GM12878 (cell line): ENCODE results near the gene PRPF40B. TPM values are rescaled to one million over a fixed set of nuclear protein-coding genes. Genes with fewer than 3 reads are reported as not detected.
A peak's percentile ranks its signal among the peaks of the same experiment; 100 is the strongest.

Source experiments
- ATAC-seq: fragments of 200-7000 bp; cut with Tn5 transposase; 3 replicates; pipeline ENCODE4 v1.9.1; 2020; ENCODE audit warnings: mild to moderate bottlenecking, moderate library complexity
- BruUV-seq: library from RNA; stranded (reverse); fragments of 400-500 nt; replicated peaks from 2 replicates; lab custom pipeline; 2021; lab: Mats Ljungman, UMichigan
- CTCF ChIA-PET: fragments of 300-600 bp; sonication (Branson Sonifier 250); formaldehyde crosslinking; extraction: SDS; loops from one replicate; lab custom pipeline; 2021; ENCODE audit warnings: inconsistent platforms; lab: Yijun Ruan, JAX
- POLR2A ChIA-PET: fragments of 350-600 bp; formaldehyde crosslinking; extraction: SDS; loops from one replicate; lab custom pipeline; 2021; ENCODE audit warnings: inconsistent platforms; lab: Charles Lee
- RAD21 ChIA-PET: fragments of 300-600 bp; sonication (Branson Sonifier 250); formaldehyde crosslinking; loops from one replicate; lab custom pipeline; 2023; ENCODE audit warnings: antibody characterized with exemption; ENCODE audit not compliant: unreplicated experiment; lab: Charles Lee
- SMC1A ChIA-PET: fragments of 300-600 bp; sonication (Branson Sonifier 250); formaldehyde crosslinking; loops from one replicate; lab custom pipeline; 2023; ENCODE audit not compliant: unreplicated experiment, uncharacterized antibody; lab: Charles Lee
- DNase-seq: peaks from one replicate; pipeline ENCODE4 v3.0.0-alpha.2; 2011; ENCODE audit warnings: low read depth, low spot score
- FAIRE-seq: peaks from 3 replicates; lab custom pipeline; 2011; peaks lifted over from hg19 to GRCh38; lab: Jason Lieb, UNC
- H2AFZ ChIP-seq: 2 replicates; pipeline ENCODE4 v1.6.0; 2011; ENCODE audit warnings: low read depth, low read length, control low read depth; ENCODE audit not compliant: control insufficient read depth
- H3K27ac ChIP-seq: 2 replicates; pipeline ENCODE4 v1.5.1; 2011; ENCODE audit warnings: control low read depth; ENCODE audit not compliant: control insufficient read depth, insufficient read depth
- H3K27me3 ChIP-seq, 2 experiments: replicated peaks in 1 of 2; 2 replicates each; pipeline versions ENCODE4 v1.6.0 to v1.6.1; 2011; ENCODE audit warnings: low read length in 1 of 2; ENCODE audit not compliant: control insufficient read depth in 2 of 2, insufficient read depth in 2 of 2
- H3K36me3 ChIP-seq, 2 experiments: 2 replicates each; pipeline ENCODE4 v1.5.1; 2011; ENCODE audit warnings: low read length in 1 of 2; ENCODE audit not compliant: control insufficient read depth in 2 of 2, insufficient read depth in 2 of 2
- H3K4me1 ChIP-seq: 2 replicates; pipeline ENCODE4 v1.6.1; 2011; ENCODE audit warnings: mild to moderate bottlenecking, low read length, moderate library complexity, mixed read lengths; ENCODE audit not compliant: control insufficient read depth, insufficient read depth
- H3K4me2 ChIP-seq: 2 replicates; pipeline ENCODE4 v1.6.0; 2011; ENCODE audit warnings: control low read depth; ENCODE audit not compliant: control insufficient read depth, insufficient read depth
- H3K4me3 ChIP-seq: fragments of 200-600 bp; sonication (generic); 2 replicates; pipeline ENCODE4 v1.5.1; 2016
- H3K79me2 ChIP-seq: 2 replicates; pipeline ENCODE4 v1.6.0; 2011; ENCODE audit warnings: low read length; ENCODE audit not compliant: control insufficient read depth, insufficient read depth
- H3K9ac ChIP-seq: 2 replicates; pipeline ENCODE4 v1.8.0; 2011; ENCODE audit warnings: low read length, control low read depth, mixed read lengths; ENCODE audit not compliant: control insufficient read depth, insufficient read depth
- H3K9me3 ChIP-seq: replicated peaks from 3 replicates; pipeline ENCODE4 v1.5.1; 2011; ENCODE audit warnings: mild to moderate bottlenecking, low read length; ENCODE audit not compliant: control insufficient read depth, insufficient read depth
- H4K20me1 ChIP-seq: 2 replicates; pipeline ENCODE4 v1.6.0; 2011; ENCODE audit not compliant: control insufficient read depth, insufficient read depth
- BCL11A ChIP-seq: IDR thresholded peaks from 2 replicates; pipeline ENCODE4 v1.6.1; 2011; ENCODE audit warnings: low read depth, low read length
- BHLHE40 ChIP-seq, 2 experiments: fragments of 450-650 bp in 1 of 2; IDR thresholded peaks; 2 replicates each; pipeline ENCODE4 v1.6.1; 2011 to 2017; ENCODE audit warnings: low read depth in 2 of 2, borderline replicate concordance in 1 of 2, improper control_type of control experiment in 1 of 2, low read length in 1 of 2, mild to moderate bottlenecking in 1 of 2
- CBFB ChIP-seq: IDR thresholded peaks from 2 replicates; pipeline ENCODE4 v1.6.1; 2016; ENCODE audit warnings: antibody characterized with exemption, low read depth
- CBX5 ChIP-seq: sonication (generic); IDR thresholded peaks from 2 replicates; pipeline ENCODE4 v1.6.1; 2016; ENCODE audit warnings: low read depth, moderate library complexity, mild to moderate bottlenecking, inconsistent platforms
- CHD2 ChIP-seq: IDR thresholded peaks from 2 replicates; pipeline ENCODE4 v1.6.1; 2011; ENCODE audit warnings: low read depth, low read length, improper control_type of control experiment, borderline replicate concordance
- CREB1 ChIP-seq: IDR thresholded peaks from 2 replicates; pipeline ENCODE4 v1.6.1; 2012; ENCODE audit warnings: low read depth, mild to moderate bottlenecking, inconsistent platforms
- CREM ChIP-seq: IDR thresholded peaks from 2 replicates; pipeline ENCODE4 v1.6.1; 2014; ENCODE audit warnings: antibody characterized with exemption, low read depth
- DPF2 ChIP-seq: fragments of 450-650 bp; IDR thresholded peaks from 2 replicates; pipeline ENCODE4 v1.6.1; 2017; ENCODE audit warnings: mild to moderate bottlenecking
- IKZF2 ChIP-seq, 2 experiments: fragments of 450-650 bp; IDR thresholded peaks; 2 replicates each; pipeline ENCODE4 v1.6.1; 2017; ENCODE audit warnings: mild to moderate bottlenecking in 2 of 2, moderate library complexity in 2 of 2
- KDM1A ChIP-seq: fragments of 200-600 bp; sonication (generic); IDR thresholded peaks from 2 replicates; pipeline ENCODE4 v1.6.1; 2016; ENCODE audit warnings: borderline replicate concordance
- KLF5 ChIP-seq: fragments of 450-650 bp; IDR thresholded peaks from 2 replicates; pipeline ENCODE4 v1.6.1; 2014; ENCODE audit warnings: mild to moderate bottlenecking; ENCODE audit not compliant: partially characterized antibody
- PML ChIP-seq: IDR thresholded peaks from 2 replicates; pipeline ENCODE4 v1.6.1; 2012; ENCODE audit warnings: low read length, inconsistent platforms
- POU2F2 ChIP-seq: IDR thresholded peaks from 3 replicates; pipeline ENCODE4 v1.6.1; 2011; ENCODE audit warnings: low read depth, mild to moderate bottlenecking, low read length, borderline replicate concordance
- RBBP5 ChIP-seq: fragments of 200-600 bp; sonication (generic); conservative IDR thresholded peaks from 2 replicates; pipeline ENCODE4 v1.6.1; 2016
- RELB ChIP-seq: fragments of 450-650 bp; IDR thresholded peaks from 2 replicates; pipeline ENCODE4 v1.6.1; 2017; ENCODE audit warnings: low read depth, mild to moderate bottlenecking, moderate library complexity
- RUNX3 ChIP-seq: IDR thresholded peaks from 2 replicates; pipeline ENCODE4 v1.6.1; 2012; ENCODE audit warnings: low read length, inconsistent platforms
- SKIL ChIP-seq: fragments of 450-650 bp; IDR thresholded peaks from 2 replicates; pipeline ENCODE4 v1.6.1; 2017; ENCODE audit warnings: mild to moderate bottlenecking, low read depth, inconsistent platforms; ENCODE audit not compliant: poor library complexity, severe bottlenecking
- STAT3 ChIP-seq: IDR thresholded peaks from 2 replicates; pipeline ENCODE4 v1.6.1; 2011; ENCODE audit warnings: low read depth, low read length, improper control_type of control experiment
- TCF7 ChIP-seq: IDR thresholded peaks from 2 replicates; pipeline ENCODE4 v1.6.1; 2014; ENCODE audit warnings: antibody characterized with exemption, borderline replicate concordance
- WGBS: methylation state at CpG from one replicate; pipeline ENCODE4 v1.1.6; 2016; ENCODE audit warnings: low lambda C conversion rate; ENCODE audit not compliant: insufficient replicate concordance, insufficient coverage; ENCODE audit errors: missing lambda C conversion rate; 5-methylcytosine and 5-hydroxymethylcytosine counted together
- in situ Hi-C: fragments of 300-500 bp; cut with MboI; formaldehyde crosslinking; loops from 9 replicates; pipeline ENCODE4 v1.14.3; 2018; ENCODE audit warnings: mixed read lengths
- intact Hi-C: fragments of 100-400 bp; cut with micrococcal nuclease; formaldehyde crosslinking; loops from one replicate; pipeline ENCODE4 v1.14.2; 2022; ENCODE audit not compliant: unreplicated experiment
- polyA plus RNA-seq, 11 experiments: library from polyadenylated mRNA; depleted of rRNA in 4 of 11; unstranded in 6 of 11; stranded (reverse) in 5 of 11; fragments of >200 nt; fragmentation: Nextera tagmentation in 4 of 11; fragmentation: Illumina TruSeq in 1 of 11; extraction: Ambion mirVana in 4 of 11; extraction: Trizol in 1 of 11; gene quantifications; 1 replicate in 1 of 11; 2 replicates in 10 of 11; pipeline versions ENCODE4 v1.2.1 to v1.2.3, GENCODE V29; 2011 to 2016; ENCODE audit warnings: inconsistent platforms in 2 of 11, missing spikeins in 2 of 11, low read depth in 1 of 11
- total RNA-seq, 4 experiments: library from RNA; depleted of rRNA in 3 of 4; stranded (reverse); fragments of >200 nt in 3 of 4; fragmentation: Illumina TruSeq in 1 of 4; extraction: Trizol in 1 of 4; gene quantifications; 2 replicates each; pipeline versions ENCODE4 v1.2.1 to v1.2.3, GENCODE V29; 2013 to 2021
- TF ChIP-seq, protein P1 (sequence below): IDR thresholded peaks from 2 replicates; pipeline ENCODE4 v1.6.1; 2012; ENCODE audit warnings: low read length, inconsistent platforms

The PRPF40B gene
- total and polyA plus RNA-seq, 10 of the 15 experiments (the other 5 are each of a cell fraction or from before 2014, with no cell fraction given): 0.31 to 17.9 (median 7.3) TPM

GRCh38 chr12:49622501-49623141 is 740 bp upstream of the PRPF40B start:
- Histone ChIP-seq H3K9ac (peak overlapping the region; percentile 72), H3K36me3 (no peaks in the 10 kb centered on the region), H3K27ac (peak overlapping the region; percentile 75), H3K27me3 (no peaks in the 10 kb centered on the region), H2AFZ (peak overlapping the region; percentile 78), H3K4me1 (peaks cover 17% of the 10 kb centered on the region), H3K4me2 (peak overlapping the region; percentile 99), H3K9me3 (no peaks in the 10 kb centered on the region), H3K79me2 (no peaks in the 10 kb centered on the region), H4K20me1 (no peaks in the 10 kb centered on the region), H3K4me3 (peak overlapping the region; percentile 85)
- 1% methylated on average over 22 of the region's 22 CpGs for WGBS
- TSS peak; percentile 66 for BruUV-seq
- RAD21 ChIA-PET: interaction anchor here (0.6 to 3.9 kb wide), 11 partner anchors 38 to 291 kb away, joined by 3 to 23 read pairs (median 5); no protein-coding TSS in a partner anchor
- FAIRE-seq (no peak), DNase-seq (peak; percentile 55), ATAC-seq (peak; percentile 55)
- intact Hi-C loops: loop anchor here (2.0 kb wide), 1 partner anchor 42 kb away; no protein-coding TSS in a partner anchor
- in situ Hi-C loops: no loop called here
- POLR2A ChIA-PET: interaction anchor here (0.5 to 4.5 kb wide), 9 partner anchors 20 to 256 kb away, joined by 3 to 35 read pairs (median 4); partner anchors contain the start of genes FMNL3 and TMBIM6
- CTCF ChIA-PET: interaction anchor here (0.6 to 7.6 kb wide), 16 partner anchors 14 to 280 kb away, joined by 3 to 57 read pairs (median 5); partner anchors contain the start of genes FMNL3 and TMBIM6
- SMC1A ChIA-PET: interaction anchor here (1.0 to 5.5 kb wide), 16 partner anchors 11 to 266 kb away, joined by 3 to 19 read pairs (median 4); no protein-coding TSS in a partner anchor
- TF ChIP-seq RBBP5 (no peak), BCL11A (0 out of 2 replicates have a peak, but pooled peaks have one; percentile 61), IKZF2 (IDR thresholded peaks at IDR 0.05) (peak; percentile 63 to 65), CBFB (peak; percentile 68), DPF2 (peak; percentile 65), BHLHE40 (IDR thresholded peaks at IDR 0.05; ENCODE audit: borderline replicate concordance in 1 of 2, low read depth in 2 of 2, low read length in 1 of 2) (peak; percentile 75 to 88), CHD2 (peak; percentile 41; the same call in 1 of the 2 replicates), STAT3 (no peak), TCF7 (peak; percentile 18; the same call in 1 of the 2 replicates), CBX5 (0 out of 2 replicates have a peak, but pooled peaks have one; percentile 18), POU2F2 (0 out of 3 replicates have a peak, but pooled peaks have one; percentile 3), KLF5 (no peak), PML (peak; percentile 89), CREB1 (0 out of 2 replicates have a peak, but pooled peaks have one; percentile 22), CREM (peak; percentile 32), RUNX3 (peak; percentile 98), KDM1A (no peak), RELB (peak; percentile 42; the same call in 1 of the 2 replicates), SKIL (peak; percentile 27)
- TF ChIP-seq, protein P1, sequence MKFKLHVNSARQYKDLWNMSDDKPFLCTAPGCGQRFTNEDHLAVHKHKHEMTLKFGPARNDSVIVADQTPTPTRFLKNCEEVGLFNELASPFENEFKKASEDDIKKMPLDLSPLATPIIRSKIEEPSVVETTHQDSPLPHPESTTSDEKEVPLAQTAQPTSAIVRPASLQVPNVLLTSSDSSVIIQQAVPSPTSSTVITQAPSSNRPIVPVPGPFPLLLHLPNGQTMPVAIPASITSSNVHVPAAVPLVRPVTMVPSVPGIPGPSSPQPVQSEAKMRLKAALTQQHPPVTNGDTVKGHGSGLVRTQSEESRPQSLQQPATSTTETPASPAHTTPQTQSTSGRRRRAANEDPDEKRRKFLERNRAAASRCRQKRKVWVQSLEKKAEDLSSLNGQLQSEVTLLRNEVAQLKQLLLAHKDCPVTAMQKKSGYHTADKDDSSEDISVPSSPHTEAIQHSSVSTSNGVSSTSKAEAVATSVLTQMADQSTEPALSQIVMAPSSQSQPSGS: peak; percentile 57; the same call in 1 of the 2 replicates
